ENCODE results near the gene KIF26B.

KIF26B gene

GRCh38 chr1:245279346-245279745, 124.6 kb downstream of the KIF26B start:
- Histone ChIP-seq H3K36me3 (ENCODE audit: control insufficient read depth in 4 of 4, insufficient read depth in 4 of 4, low read length in 3 of 4) (no peaks in the 10 kb centered on the region), H3K27me3 (replicated peaks in 2 of 5; ENCODE audit: control insufficient read depth in 4 of 5, insufficient read depth in 5 of 5, low read length in 4 of 5) (no peaks in the 10 kb centered on the region), H3K9me3 (ENCODE audit: control extremely low read depth in 1 of 5, control insufficient read depth in 4 of 5, insufficient read depth in 2 of 5, low read depth in 1 of 5, low read length in 4 of 5) (peaks cover 0 to 10% (median 4%) of the 10 kb centered on the region in 5 experiments), H3K4me3 (ENCODE audit: control insufficient read depth in 1 of 7, extremely low read depth in 1 of 7, insufficient read depth in 4 of 7, low read depth in 2 of 7, low read length in 6 of 7) (no peak overlapping the region), H3K27ac (ENCODE audit: insufficient read depth in 1 of 2, low read depth in 1 of 2, low read length in 2 of 2, poor library complexity in 1 of 2, severe bottlenecking in 2 of 2) (no peak overlapping the region), H3K4me1 (ENCODE audit: control extremely low read depth in 1 of 4, control insufficient read depth in 4 of 4, insufficient read depth in 4 of 4, low read length in 3 of 4) (peaks cover 0 to 6% (median 0%) of the 10 kb centered on the region in 4 experiments)
- no peak for DNase-seq
- ChIA-PET POLR2A (no interaction called here), CTCF (interaction anchor here (0.9 to 2.0 kb wide), 7 partner anchors 12 to 126 kb away, joined by 3 to 9 read pairs (median 3); no protein-coding TSS in a partner anchor)
- 100% methylated on average over 2 of the region's 4 CpGs for WGBS (ENCODE audit: insufficient coverage)

DNA sequence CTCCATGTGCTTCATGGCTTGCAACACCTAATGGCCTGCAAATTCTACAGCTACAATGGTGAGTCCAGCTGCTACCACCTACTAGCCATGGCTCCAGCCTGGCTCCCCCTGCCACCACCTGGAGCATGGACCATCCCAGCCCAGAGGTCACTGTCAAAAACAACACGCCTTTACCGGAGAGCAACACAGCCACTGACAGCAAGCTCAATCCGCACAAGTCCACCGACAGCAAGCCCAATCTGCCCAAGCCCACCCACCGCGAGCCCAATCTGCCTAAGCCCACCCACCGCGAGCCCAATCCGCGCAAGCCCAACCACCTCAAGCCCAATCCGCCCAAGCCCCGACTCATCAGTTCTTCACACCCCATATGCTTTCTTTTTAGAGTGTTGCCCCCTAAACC, 128.2 kb downstream of the KIF26B start:
- Histone ChIP-seq H3K27me3 (replicated peaks in 2 of 5; ENCODE audit: control insufficient read depth in 4 of 5, insufficient read depth in 5 of 5, low read length in 4 of 5) (no peaks in the 10 kb centered on the region), H3K4me1 (ENCODE audit: control extremely low read depth in 1 of 4, control insufficient read depth in 4 of 4, insufficient read depth in 4 of 4, low read length in 3 of 4) (no peaks in the 10 kb centered on the region), H3K36me3 (ENCODE audit: control insufficient read depth in 4 of 4, insufficient read depth in 4 of 4, low read length in 3 of 4) (no peaks in the 10 kb centered on the region), H3K9me3 (ENCODE audit: control extremely low read depth in 1 of 5, control insufficient read depth in 4 of 5, insufficient read depth in 2 of 5, low read depth in 1 of 5, low read length in 4 of 5) (peaks cover 0 to 10% (median 4%) of the 10 kb centered on the region in 5 experiments), H3K27ac (ENCODE audit: insufficient read depth in 1 of 2, low read depth in 1 of 2, low read length in 2 of 2, poor library complexity in 1 of 2, severe bottlenecking in 2 of 2) (no peak overlapping the region), H3K4me3 (ENCODE audit: control insufficient read depth in 1 of 7, extremely low read depth in 1 of 7, insufficient read depth in 4 of 7, low read depth in 2 of 7, low read length in 6 of 7) (no peak overlapping the region)
- ChIA-PET POLR2A (no interaction called here), CTCF (no interaction called here)
- 99% methylated on average over 10 of the region's 12 CpGs for WGBS (ENCODE audit: insufficient coverage)
- no peak for DNase-seq

DNA sequence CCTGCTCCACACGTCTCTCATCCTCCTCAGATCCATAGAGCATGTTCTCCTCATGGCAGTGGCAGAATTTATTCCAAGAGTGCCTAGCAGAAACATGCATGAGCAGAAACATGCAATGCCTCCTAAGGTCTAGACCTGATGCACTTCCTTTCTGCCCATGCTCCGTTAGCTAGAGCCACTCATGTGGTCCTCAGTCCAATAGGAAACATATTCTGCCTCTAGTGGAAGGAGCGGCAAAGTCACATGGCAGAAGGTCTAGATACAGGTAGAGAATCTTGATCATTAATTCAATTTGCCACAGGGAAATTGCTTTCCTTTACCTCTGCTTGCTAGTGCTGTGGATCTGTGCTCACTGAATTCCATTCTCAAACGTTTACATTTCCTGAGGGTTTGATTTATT, 130.4 kb downstream of the KIF26B start:
- DNase-seq: no peak
- H3K4me1 ChIP-seq (ENCODE audit: control extremely low read depth in 1 of 4, control insufficient read depth in 4 of 4, insufficient read depth in 4 of 4, low read length in 3 of 4): no peaks in the 10 kb centered on the region
- POLR2A ChIA-PET: no interaction called here
- WGBS (ENCODE audit: insufficient coverage): 100% methylated on average over 3 of the region's 4 CpGs
- H3K27me3 ChIP-seq (replicated peaks in 2 of 5; ENCODE audit: control insufficient read depth in 4 of 5, insufficient read depth in 5 of 5, low read length in 4 of 5): peaks cover 0 to 2% (median 0%) of the 10 kb centered on the region in 5 experiments
- no peaks in the 10 kb centered on the region for H3K36me3 ChIP-seq (ENCODE audit: control insufficient read depth in 4 of 4, insufficient read depth in 4 of 4, low read length in 3 of 4)
- no peak overlapping the region for H3K27ac ChIP-seq (ENCODE audit: insufficient read depth in 1 of 2, low read depth in 1 of 2, low read length in 2 of 2, poor library complexity in 1 of 2, severe bottlenecking in 2 of 2)
- H3K9me3 ChIP-seq (ENCODE audit: control extremely low read depth in 1 of 5, control insufficient read depth in 4 of 5, insufficient read depth in 2 of 5, low read depth in 1 of 5, low read length in 4 of 5): peaks cover 0 to 10% (median 4%) of the 10 kb centered on the region in 5 experiments
- no peak overlapping the region for H3K4me3 ChIP-seq (ENCODE audit: control insufficient read depth in 1 of 7, extremely low read depth in 1 of 7, insufficient read depth in 4 of 7, low read depth in 2 of 7, low read length in 6 of 7)
- CTCF ChIA-PET: interaction anchor here (1.3 kb wide), 1 partner anchor 9 kb away, joined by 3 read pairs; no protein-coding TSS in a partner anchor

GRCh38 chr1:245288796-245289195, 134.0 kb downstream of the KIF26B start:
- WGBS (ENCODE audit: insufficient coverage): no CpG with 5 or more reads among the region's 1 CpG
- no peaks in the 10 kb centered on the region for H3K36me3 ChIP-seq (ENCODE audit: control insufficient read depth in 4 of 4, insufficient read depth in 4 of 4, low read length in 3 of 4)
- H3K4me1 ChIP-seq (ENCODE audit: control extremely low read depth in 1 of 4, control insufficient read depth in 4 of 4, insufficient read depth in 4 of 4, low read length in 3 of 4): no peaks in the 10 kb centered on the region
- H3K9me3 ChIP-seq (ENCODE audit: control extremely low read depth in 1 of 5, control insufficient read depth in 4 of 5, insufficient read depth in 2 of 5, low read depth in 1 of 5, low read length in 4 of 5): no peaks in the 10 kb centered on the region
- CTCF ChIA-PET: no interaction called here
- H3K27me3 ChIP-seq (replicated peaks in 2 of 5; ENCODE audit: control insufficient read depth in 4 of 5, insufficient read depth in 5 of 5, low read length in 4 of 5): peaks cover 0 to 2% (median 0%) of the 10 kb centered on the region in 5 experiments
- no peak overlapping the region for H3K27ac ChIP-seq (ENCODE audit: insufficient read depth in 1 of 2, low read depth in 1 of 2, low read length in 2 of 2, poor library complexity in 1 of 2, severe bottlenecking in 2 of 2)
- H3K4me3 ChIP-seq (ENCODE audit: control insufficient read depth in 1 of 7, extremely low read depth in 1 of 7, insufficient read depth in 4 of 7, low read depth in 2 of 7, low read length in 6 of 7): no peak overlapping the region
- POLR2A ChIA-PET: no interaction called here
- DNase-seq: no peak

DNA sequence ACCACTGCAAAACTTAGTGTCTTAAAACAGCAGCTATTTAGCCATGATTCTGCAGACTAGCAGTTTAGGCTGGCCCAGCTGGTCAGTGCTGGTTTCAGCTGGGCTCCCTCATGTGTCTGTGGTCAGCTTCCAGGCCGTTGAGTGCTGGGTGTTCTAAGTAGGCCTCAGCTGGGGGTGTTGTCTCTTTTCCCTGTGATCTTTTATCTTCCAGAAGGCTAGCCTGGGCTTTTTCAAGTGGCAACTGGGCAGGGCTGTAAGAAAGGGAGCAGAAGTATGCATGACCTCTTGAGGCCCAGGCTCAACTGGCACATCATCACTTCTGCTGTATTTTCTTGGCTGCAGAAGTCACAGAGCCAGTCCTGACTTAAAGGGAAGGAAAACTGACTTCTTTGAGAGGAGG, 136.1 kb downstream of the KIF26B start:
- no peak for DNase-seq
- ChIA-PET CTCF (no interaction called here), POLR2A (no interaction called here)
- Histone ChIP-seq H3K27ac (ENCODE audit: insufficient read depth in 1 of 2, low read depth in 1 of 2, low read length in 2 of 2, poor library complexity in 1 of 2, severe bottlenecking in 2 of 2) (no peak overlapping the region), H3K36me3 (ENCODE audit: control insufficient read depth in 4 of 4, insufficient read depth in 4 of 4, low read length in 3 of 4) (no peaks in the 10 kb centered on the region), H3K4me3 (ENCODE audit: control insufficient read depth in 1 of 7, extremely low read depth in 1 of 7, insufficient read depth in 4 of 7, low read depth in 2 of 7, low read length in 6 of 7) (no peak overlapping the region), H3K9me3 (ENCODE audit: control extremely low read depth in 1 of 5, control insufficient read depth in 4 of 5, insufficient read depth in 2 of 5, low read depth in 1 of 5, low read length in 4 of 5) (no peaks in the 10 kb centered on the region), H3K4me1 (ENCODE audit: control extremely low read depth in 1 of 4, control insufficient read depth in 4 of 4, insufficient read depth in 4 of 4, low read length in 3 of 4) (no peaks in the 10 kb centered on the region), H3K27me3 (replicated peaks in 2 of 5; ENCODE audit: control insufficient read depth in 4 of 5, insufficient read depth in 5 of 5, low read length in 4 of 5) (peaks cover 0 to 2% (median 0%) of the 10 kb centered on the region in 5 experiments)
- WGBS (ENCODE audit: insufficient coverage): 86% methylated on average over 1 of the region's 1 CpG

DNA sequence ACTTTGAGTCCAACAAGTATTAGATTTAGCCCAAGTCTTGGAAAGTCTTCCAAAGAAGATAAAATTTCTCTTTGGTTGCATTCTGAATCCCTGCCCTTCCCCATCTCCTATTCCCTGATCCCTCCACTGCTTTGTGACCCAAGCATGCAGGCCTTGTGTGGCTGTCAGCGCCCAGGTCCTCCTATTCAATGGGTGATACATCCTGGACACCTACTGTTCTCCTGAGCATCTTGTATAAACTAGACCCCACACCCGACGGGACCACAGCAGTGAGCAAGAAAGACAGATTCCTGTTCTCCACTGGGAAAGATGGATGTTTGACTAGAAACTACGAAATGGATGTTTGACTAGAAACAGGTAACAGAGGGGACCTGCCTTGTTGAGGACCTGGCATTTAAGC, 136.6 kb downstream of the KIF26B start:
- Histone ChIP-seq H3K9me3 (ENCODE audit: control extremely low read depth in 1 of 5, control insufficient read depth in 4 of 5, insufficient read depth in 2 of 5, low read depth in 1 of 5, low read length in 4 of 5) (no peaks in the 10 kb centered on the region), H3K36me3 (ENCODE audit: control insufficient read depth in 4 of 4, insufficient read depth in 4 of 4, low read length in 3 of 4) (no peaks in the 10 kb centered on the region), H3K27me3 (replicated peaks in 2 of 5; ENCODE audit: control insufficient read depth in 4 of 5, insufficient read depth in 5 of 5, low read length in 4 of 5) (peaks cover 0 to 2% (median 0%) of the 10 kb centered on the region in 5 experiments), H3K4me3 (ENCODE audit: control insufficient read depth in 1 of 7, extremely low read depth in 1 of 7, insufficient read depth in 4 of 7, low read depth in 2 of 7, low read length in 6 of 7) (no peak overlapping the region), H3K4me1 (ENCODE audit: control extremely low read depth in 1 of 4, control insufficient read depth in 4 of 4, insufficient read depth in 4 of 4, low read length in 3 of 4) (no peaks in the 10 kb centered on the region), H3K27ac (ENCODE audit: insufficient read depth in 1 of 2, low read depth in 1 of 2, low read length in 2 of 2, poor library complexity in 1 of 2, severe bottlenecking in 2 of 2) (no peak overlapping the region)
- WGBS (ENCODE audit: insufficient coverage): 100% methylated on average over 1 of the region's 4 CpGs
- POLR2A ChIA-PET: no interaction called here
- CTCF ChIA-PET: interaction anchor here (0.9 kb wide), 1 partner anchor 12 kb away, joined by 3 read pairs; no protein-coding TSS in a partner anchor
- DNase-seq: no peak

DNA sequence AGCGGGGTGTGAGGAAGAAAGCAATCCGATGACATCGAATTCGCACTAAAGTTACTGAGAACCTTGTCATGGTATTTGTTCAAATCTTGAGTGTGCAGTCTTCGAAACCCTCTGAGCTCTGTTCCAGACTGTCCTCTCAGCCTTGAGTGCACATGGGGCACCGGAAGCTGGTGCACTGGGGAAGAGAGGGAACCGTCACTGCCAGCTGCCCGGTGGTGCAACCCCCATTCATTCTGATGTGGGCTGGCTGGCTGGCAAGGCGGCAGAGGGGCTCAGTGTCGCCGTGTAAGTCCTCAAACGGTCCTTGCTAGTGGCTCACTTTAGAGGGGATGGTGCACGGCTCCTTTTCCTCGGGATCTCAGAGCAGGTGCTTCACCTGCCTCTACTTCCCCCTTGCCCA, 137.4 kb downstream of the KIF26B start:
- H3K4me3 ChIP-seq (ENCODE audit: control insufficient read depth in 1 of 7, extremely low read depth in 1 of 7, insufficient read depth in 4 of 7, low read depth in 2 of 7, low read length in 6 of 7): no peak overlapping the region
- ChIA-PET POLR2A (no interaction called here), CTCF (no interaction called here)
- no peak overlapping the region for H3K27ac ChIP-seq (ENCODE audit: insufficient read depth in 1 of 2, low read depth in 1 of 2, low read length in 2 of 2, poor library complexity in 1 of 2, severe bottlenecking in 2 of 2)
- H3K4me1 ChIP-seq (ENCODE audit: control extremely low read depth in 1 of 4, control insufficient read depth in 4 of 4, insufficient read depth in 4 of 4, low read length in 3 of 4): no peaks in the 10 kb centered on the region
- DNase-seq: no peak
- H3K36me3 ChIP-seq (ENCODE audit: control insufficient read depth in 4 of 4, insufficient read depth in 4 of 4, low read length in 3 of 4): no peaks in the 10 kb centered on the region
- peaks cover 0 to 2% (median 0%) of the 10 kb centered on the region in 5 experiments for H3K27me3 ChIP-seq (replicated peaks in 2 of 5; ENCODE audit: control insufficient read depth in 4 of 5, insufficient read depth in 5 of 5, low read length in 4 of 5)
- H3K9me3 ChIP-seq (ENCODE audit: control extremely low read depth in 1 of 5, control insufficient read depth in 4 of 5, insufficient read depth in 2 of 5, low read depth in 1 of 5, low read length in 4 of 5): no peaks in the 10 kb centered on the region
- WGBS (ENCODE audit: insufficient coverage): 100% methylated on average over 12 of the region's 14 CpGs

Data from common myeloid progenitor, CD34-positive (primary cell).